Measurements from ENCODE around the gene AKAIN1. TPM values are rescaled to one million over a fixed set of nuclear protein-coding genes. Genes with fewer than 3 reads are reported as not detected.

The AKAIN1 gene
- total RNA-seq, 1 donor from 2014 or later, result not detected

DNA sequence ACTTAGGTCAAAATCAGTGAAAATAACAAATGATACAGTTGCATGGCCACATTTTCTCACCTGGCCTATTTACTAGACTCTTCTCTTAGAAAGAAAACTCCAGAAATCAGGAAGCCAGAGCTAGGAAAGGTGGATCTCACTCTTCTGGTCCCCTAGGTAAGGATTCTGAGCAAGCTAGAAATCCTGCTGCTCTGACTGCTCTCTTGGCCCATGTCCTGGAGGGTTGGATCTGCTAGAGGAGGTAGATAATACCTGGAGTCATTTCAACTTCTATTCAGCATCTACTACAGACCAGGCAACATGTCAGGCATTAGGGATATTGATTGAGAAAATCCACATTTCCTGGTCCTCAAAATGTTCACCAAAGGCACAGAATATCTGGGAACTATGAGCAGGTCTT, 34.9 kb downstream of the AKAIN1 start:
- DNase-seq (ENCODE audit: low read depth, low spot score), result no peak

DNA sequence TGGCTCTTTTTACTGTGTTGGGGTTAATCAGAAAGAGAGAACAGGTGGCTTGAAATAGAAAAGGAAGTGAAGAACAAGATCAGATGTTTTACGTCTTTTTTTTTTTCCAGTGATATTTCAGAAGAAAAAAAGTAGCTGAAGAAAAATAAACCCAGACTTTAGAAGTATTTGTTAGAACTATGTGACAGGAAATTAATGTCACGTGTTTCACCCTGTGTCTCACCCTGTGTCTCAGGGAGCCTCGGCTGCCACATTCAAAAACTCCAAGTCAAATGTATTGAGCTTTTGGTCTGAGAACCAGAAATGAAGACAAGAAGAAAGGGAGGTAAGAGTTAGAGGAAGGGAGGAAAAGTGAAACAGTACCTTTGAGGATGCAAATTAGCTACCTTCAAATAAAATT, 38.0 kb downstream of the AKAIN1 start:
- no peak for DNase-seq (ENCODE audit: low read depth, low spot score)

DNA sequence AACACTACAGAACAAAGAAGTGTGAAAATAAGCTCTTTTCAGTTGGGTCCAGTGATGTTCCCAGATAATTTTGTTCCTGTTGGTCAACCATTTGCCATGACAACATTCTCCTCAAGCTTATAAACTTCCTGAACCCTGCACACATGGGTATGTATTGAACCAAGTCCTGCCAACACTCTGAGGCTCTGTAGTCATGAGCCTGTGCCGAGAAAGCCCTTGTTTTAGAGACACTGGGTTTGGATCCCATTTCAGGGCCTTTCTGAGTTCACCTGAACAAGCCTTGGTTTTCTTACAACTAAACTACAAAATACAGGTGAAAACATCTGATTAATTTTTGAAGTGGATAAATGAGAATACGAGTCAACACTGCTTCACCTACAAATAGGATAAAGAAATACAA, 38.5 kb downstream of the AKAIN1 start:
- DNase-seq (ENCODE audit: low read depth, low spot score), result no peak

DNA sequence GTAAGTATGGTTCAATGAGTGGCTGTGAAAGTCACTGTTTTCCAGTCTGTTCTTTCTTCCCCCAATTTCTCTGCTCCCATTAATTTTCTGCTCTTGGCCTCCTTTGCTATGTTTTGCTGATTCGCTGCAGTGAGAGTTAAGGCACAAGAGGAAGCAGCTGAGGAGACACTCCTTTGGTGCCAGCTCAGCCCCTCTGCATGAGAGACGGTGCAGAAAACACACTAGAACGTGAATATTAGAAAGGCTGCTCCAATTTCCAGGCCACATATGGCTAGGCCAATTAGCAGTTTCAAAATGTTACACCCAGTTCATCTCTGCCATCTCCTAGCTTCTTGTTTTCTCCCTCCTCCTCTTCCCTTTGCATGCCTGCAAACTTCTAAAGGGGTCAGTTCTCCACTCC, 38.9 kb downstream of the AKAIN1 start:
- DNase-seq (ENCODE audit: low read depth, low spot score), result no peak

DNA sequence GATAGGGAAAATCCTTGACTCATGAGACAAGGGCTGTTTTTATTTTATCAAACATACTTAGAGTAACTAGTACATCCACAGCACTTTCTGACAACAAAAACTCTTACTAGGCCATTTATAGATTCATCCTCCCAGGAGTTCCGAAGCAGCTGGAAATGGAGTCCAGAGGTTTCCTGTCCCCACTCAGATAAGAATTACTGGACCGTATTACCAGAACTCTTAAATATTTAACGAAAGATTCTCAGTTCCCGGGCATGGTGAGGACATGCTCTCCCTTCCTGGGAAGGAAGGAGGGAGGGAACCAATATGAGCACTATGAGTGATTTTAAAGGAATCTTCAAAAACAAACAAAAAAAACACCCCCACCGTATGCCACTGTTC, 41.2 kb downstream of the AKAIN1 start:
- DNase-seq (ENCODE audit: low read depth, low spot score), result no peak

DNA sequence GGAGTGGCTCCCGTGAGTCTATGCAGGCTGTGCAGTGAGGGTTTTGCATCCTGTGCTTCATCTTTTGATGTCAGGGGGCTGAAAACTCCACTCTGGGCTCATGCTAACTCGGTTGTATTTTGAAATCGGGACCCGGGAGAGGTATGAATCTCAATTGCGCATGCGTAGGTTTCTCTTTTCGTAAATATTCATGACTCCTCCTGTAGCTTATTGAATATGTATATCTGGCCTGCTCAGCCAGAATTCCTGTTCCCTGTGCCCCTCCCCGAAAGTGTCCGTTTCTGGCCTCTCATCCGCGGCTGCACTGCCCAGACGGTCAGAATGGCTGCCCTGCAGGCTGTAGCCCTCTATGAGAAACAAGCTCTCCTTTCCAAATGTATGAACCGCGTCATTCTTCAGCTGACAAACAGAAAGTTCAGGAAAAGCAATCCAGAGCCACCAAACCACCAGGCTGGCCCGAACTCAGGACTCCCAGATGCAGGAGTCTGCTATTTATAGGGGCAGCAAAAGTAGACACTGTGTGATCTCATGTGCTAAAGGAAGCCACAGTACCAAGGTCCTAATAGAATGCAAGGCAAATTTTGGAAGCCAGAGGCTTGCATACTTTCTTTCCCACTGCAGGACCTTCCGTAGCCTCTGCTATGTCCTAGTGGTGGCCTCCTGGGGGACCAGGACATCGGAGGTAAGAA, 41.7 kb downstream of the AKAIN1 start:
- DNase-seq (ENCODE audit: low read depth, low spot score), result no peak

DNA sequence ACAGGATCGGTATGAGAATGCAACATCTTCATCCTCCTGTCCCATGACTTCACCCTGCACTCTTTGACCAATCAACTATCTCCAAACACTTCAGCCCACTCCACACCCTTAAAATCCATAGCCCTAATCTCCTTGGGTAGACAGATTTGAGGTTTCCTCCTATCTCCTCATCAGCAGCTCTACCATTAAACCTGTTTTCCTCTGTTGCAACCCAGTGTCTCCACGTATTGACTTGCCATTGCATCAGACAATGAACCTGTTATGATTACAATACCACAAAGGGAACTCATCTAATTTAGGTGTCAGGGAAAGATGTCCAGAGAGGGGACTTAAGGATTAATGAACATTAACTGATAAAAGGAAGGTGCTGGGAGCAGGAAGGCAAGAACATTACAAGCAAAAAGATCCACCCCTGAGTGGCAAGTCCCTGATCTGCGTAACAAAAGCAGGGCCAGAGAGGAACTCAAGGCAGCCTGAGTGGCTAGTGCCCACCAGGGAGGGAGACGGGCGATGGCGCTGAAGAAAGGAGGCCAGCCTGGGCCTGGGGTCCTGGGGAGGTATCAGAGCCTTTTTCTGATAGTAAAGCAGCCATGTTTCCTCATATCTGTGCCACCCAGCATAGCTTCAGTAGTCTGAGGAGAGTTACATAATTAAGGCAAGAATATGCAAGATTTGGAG, 44.6 kb downstream of the AKAIN1 start:
- no peak for DNase-seq (ENCODE audit: low read depth, low spot score)

DNA sequence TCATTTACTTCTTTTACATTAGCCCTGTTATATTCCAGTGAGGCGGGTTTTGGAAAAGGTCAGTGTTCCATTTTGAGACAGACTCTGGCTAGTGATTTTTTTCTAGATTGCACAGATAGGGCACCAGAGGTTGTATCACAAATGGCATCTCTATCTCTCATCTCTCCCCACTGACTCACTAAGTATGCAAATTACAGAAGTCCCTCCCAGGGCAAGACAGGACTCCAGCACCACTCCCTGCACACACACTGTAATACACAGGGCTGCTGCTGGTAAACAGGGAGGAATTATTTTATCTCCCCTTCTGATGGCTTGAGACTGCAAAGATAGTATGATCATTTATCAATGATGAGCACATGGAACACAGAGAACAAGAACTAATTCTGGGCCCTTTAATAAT, 46.2 kb downstream of the AKAIN1 start:
- DNase-seq (ENCODE audit: low read depth, low spot score), result no peak

DNA sequence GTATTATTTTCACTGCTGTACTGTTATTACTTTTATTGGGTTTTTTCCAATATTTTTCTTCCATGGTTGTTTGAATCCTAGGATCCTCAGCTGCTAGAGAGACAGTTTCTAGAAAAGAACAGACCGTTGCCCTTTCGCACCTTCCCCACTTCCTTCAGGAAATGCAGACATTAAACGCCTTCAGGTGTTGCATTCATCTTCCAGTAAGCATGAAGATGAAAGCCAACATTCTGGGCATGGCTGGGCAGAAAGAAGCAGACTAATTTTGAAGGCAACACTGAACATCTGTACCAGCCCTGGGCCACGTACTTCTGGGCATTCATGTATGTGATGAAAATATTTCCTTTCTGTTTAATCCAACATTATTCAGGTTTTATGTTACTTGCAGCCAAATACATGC, 51.0 kb downstream of the AKAIN1 start:
- no peak for DNase-seq (ENCODE audit: low read depth, low spot score)

DNA sequence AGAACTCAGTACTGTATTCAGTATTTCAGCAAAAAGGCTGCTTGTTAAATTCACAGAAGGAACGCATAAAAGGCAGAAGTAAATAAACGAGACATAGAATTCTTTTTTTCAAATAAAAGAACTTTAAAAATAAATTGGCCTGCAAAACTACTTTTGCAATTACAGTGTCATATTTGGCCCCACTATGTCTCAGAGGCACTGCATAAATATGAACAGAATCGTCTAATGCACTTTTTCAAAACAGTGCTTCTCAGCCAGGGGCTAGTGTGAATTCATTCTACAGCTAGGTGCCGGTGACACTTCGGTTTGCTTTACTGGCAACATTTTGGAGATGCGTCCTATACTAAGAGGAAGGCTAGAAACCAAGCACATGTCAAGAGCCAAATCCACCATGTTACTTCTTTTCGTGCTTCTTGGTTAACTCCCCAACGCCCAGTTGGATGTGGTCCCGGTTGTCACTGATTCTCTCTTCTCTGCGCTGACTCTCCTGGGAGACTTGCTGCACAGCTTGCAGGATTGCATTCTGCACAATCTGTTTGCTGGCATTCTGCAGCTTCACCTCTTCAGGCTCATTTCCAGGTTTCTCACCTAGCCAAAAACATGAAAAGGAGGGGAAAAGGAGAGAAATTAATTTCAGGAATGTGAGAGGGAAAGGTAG, 51.8 kb downstream of the AKAIN1 start:
- DNase-seq (ENCODE audit: low read depth, low spot score), result no peak

DNA sequence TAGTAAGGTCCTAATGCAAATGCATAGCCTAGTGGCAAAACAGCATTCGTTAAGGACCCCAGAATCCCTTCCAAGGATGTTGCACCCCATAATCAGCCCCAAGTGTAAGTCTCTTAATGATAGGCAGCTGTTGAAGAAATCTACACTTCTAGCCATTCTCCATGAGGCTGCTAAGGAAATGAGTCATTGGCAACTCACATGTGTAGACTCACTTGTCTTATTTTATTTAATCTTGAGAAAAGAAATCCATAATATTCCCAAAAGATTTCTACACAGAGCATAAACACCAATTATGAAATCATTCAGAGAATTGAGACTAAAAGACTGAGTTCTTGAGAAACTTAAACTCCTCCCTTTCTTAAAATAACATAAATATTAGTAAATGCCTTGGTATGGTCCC, 52.4 kb downstream of the AKAIN1 start:
- no peak for DNase-seq (ENCODE audit: low read depth, low spot score)

DNA sequence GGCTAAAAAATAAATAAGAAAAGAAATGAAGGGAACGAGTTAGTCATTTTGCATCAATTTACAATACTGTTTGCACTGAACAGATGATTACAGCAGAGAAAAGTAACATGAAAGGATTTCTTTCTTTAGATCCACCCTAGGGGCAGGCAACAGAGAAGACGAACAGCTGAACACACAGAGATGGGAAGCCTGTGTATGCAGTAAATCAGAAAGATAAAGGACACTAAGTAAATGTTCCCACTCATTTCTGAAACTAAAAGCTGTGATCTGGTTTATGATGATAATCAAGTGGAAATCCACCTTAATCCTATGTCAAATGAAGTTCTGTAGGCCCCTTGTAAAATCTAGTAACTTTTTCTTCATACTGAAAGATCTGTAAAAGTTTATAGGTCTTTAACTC, 54.2 kb downstream of the AKAIN1 start:
- no peak for DNase-seq (ENCODE audit: low read depth, low spot score)

DNA sequence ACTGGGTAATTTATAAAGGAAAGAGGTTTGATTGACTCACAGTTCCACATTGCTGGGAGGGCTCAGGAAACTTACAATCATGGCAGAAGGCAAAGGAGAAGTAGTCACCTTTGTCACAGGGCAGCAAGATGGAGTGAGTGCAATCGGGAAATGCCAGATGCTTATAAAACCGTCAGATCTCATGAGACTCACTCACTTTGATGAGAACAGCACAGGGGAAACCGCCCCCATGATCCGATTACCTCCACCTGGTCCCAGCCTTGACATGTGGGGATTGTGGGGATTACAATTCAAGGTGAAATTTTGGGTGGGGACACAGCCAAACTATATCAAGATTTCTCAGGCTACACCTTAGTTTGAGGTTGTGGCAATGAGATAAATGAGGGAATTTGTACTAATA, 54.9 kb downstream of the AKAIN1 start:
- DNase-seq (ENCODE audit: low read depth, low spot score), result no peak

DNA sequence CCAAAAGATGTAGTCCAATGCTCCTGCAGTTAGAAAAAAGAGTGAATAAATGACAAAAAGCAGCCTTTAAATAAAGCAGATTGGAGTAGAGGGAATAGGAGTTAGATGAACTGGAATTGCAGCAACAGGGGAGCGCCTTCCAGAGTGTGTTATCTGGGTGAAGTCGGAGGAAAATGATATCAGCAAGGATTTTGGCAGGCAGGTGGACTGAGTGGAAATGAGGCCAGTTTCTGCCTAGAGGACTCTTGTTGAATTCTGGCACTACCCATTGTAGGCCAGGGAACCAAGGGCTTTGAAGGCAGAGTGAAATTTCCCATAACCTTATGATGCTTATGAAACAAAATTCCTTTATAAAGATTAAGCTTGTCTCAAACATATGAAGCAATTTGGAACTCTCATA, 59.8 kb downstream of the AKAIN1 start:
- no peak for DNase-seq (ENCODE audit: low read depth, low spot score)

DNA sequence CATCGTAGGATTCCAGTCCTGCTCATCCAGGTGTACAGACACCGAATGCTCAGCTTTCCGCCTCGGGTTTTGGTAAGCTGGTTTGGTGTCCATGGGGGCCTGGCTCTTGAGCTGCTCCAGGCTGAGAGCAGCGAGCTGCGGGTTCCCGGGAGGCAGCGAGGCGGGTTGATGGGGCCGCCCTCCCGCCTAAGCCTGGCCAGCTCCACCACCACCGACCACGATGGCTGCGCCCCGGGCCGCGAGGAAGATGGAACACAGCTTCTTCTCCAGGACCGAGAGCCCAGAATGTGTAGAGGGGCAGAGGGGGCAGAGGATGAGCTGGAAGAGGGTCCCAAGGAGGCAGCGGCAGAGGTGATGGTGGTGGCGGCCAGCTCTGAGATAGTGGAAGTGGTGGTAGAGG, 64.1 kb downstream of the AKAIN1 start:
- DNase-seq (ENCODE audit: low read depth, low spot score), result no peak

DNA sequence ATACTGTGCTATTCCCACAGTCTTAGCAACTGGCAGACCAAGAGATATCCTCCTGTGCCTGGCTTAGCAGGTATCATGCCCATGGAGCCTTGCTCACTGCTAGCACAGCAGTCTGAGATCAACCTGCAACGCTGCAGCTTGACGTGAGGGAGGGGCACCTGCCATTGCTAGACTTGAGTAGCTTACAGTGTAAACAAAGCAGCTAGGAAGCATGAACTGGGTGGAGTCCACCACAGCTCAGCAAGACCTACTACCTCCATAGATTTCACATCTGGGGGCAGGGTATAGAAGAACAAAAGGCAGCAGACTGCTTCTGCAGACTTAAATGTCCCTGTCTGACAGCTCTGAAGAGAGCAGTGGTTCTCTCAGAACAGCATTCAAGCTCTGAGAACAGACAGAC, 74.8 kb downstream of the AKAIN1 start:
- no peak for DNase-seq (ENCODE audit: low read depth, low spot score)

DNA sequence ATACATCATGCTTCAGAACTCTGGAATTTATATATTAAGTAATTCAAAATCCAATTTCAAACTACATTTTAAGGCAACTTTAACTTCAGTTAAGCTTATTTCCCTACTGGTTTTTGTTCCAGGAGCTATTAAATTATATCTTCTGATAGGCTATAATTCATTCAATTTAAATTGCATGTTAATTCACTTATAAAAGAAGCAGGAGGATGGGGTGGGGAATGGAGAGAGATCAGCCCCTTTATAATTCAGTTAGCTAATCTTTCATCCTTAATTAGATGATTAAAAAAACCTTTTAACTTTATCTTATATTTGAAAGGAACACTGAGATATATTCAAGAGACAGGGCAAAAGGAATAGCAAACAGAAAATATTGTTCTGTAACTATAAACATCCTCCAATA, 86.8 kb downstream of the AKAIN1 start:
- DNase-seq (ENCODE audit: low read depth, low spot score), result no peak

DNA sequence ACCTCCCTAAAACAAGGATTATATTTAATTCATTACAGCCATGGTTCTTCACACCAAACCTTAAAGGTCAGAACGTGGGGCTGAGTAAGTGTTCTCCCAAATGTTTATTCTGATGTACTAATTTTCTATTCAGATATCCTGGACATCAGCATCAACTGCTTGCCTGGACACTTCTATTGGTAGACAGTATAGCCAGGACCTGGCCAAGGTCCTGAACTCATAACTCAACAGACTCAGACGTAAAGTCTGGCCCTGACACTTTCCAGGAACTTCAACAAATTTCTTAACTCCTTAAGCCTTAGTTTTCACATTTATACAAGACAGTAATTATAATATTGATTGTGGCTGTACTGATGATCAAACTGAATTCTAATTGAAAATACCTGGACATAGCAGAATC, 89.1 kb downstream of the AKAIN1 start:
- no peak for DNase-seq (ENCODE audit: low read depth, low spot score)

DNA sequence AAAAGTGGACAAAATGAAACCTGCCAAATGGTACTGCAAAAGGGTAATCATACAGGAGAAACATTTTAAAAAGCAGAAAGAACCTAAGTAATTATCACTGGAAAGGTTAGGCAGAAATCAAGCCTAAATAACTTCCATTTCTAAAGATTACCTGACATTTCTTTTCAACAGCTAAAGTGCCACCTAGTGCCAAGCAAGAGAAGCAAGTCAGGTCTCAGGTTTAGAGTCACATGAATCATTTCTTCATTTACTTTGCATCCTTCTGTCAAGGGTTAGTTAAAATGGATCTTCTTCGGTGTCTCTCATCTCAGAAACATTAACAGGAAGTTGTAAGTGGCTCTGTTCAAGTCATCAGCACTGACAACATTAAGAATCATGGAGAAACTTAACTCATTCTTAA, 90.3 kb downstream of the AKAIN1 start:
- no peak for DNase-seq (ENCODE audit: low read depth, low spot score)

DNA sequence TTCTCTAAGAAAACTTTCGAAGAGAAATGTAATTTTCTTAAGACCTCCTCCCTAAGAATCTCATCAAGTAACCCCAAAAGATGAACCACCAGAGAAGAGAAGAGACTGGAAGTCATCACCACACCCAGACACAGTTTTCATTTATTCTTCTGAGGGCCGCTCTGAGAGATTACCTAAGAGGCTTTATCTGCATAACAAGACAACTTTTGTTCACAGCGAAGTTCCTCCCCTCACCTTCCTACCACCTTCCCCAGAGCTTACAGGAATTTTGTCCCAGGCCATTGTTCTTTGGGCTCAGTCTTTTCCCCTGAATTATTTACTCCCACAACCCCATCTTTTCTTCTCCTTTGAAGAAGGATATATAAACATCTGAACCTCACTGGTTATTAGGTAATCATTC, 92.8 kb downstream of the AKAIN1 start:
- no peak for DNase-seq (ENCODE audit: low read depth, low spot score)

DNA sequence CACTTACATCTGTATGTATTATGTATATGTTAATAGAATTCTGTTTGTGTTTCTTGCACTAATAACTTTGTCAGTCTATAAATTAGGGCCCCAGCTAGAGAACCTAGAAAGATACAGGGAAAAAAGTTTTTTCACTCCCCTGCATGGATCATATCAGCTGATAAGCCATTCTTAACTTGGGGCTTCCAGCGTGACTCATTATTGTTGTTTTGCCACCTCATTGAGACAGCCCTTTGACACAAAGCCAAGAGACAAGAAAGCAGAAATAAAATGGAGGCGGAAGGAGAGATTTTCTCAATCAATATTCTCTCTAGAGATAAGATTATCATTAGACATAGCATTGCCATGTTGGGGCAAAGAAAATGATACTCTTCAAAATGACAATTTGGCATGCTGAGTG, 93.4 kb downstream of the AKAIN1 start:
- no peak for DNase-seq (ENCODE audit: low read depth, low spot score)

DNA sequence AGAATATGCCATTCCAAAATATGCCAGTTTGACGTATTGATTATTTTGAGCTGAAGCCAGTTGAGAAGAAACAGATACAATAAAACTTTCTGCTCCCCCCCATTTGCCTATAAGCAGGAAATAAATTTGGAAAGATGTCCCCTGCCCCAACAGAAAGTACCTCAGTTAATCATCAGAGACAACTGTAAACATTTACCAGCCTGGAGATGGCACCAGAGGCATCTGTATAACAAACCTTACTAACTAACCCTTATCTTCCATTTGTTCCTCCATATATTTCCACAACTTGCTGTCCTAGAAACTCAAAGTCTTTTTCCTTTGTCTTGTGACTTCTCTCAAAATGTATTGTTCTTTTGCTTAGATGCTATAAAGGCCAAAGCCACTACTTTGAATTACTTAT, 93.8 kb downstream of the AKAIN1 start:
- no peak for DNase-seq (ENCODE audit: low read depth, low spot score)

DNA sequence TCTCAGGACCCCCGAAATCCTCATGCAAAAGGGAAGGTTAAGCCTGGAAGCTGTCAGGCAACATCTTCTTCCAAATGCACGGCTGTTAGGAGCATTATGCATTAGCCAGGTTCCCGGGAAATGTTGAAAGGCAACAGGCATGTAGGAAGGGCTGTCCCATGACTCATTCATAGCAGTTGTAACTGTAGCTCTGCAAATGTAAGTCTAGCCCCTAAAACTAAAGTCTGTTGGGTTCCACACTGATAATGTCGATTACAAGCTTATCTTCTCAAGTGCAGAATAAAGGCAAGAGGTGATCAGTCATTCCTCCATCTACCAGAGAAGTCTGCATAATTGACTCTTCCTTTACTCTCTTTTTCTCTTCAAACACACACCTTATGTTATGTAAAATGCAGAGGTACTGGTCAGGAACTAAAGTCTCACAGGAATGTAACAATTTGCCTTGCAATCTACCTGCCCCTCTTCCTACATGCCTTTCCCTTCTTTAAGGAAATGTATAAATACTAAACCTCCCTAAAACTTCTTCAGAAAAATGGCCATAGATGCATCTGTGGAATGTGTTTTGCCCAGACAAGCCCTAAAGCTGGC, 99.8 kb downstream of the AKAIN1 start:
- DNase-seq (ENCODE audit: low read depth, low spot score), result no peak
